GM21737 (cell line): Measurements from ENCODE around the gene PRR36.

Experiments
- ATAC-seq: cut with Tn5 transposase; IDR thresholded peaks from one replicate; pipeline ENCODE4 v1.9.1; 2021; ENCODE audit warnings: mild to moderate bottlenecking, moderate library complexity; ENCODE audit not compliant: unreplicated experiment

Gene PRR36

DNA sequence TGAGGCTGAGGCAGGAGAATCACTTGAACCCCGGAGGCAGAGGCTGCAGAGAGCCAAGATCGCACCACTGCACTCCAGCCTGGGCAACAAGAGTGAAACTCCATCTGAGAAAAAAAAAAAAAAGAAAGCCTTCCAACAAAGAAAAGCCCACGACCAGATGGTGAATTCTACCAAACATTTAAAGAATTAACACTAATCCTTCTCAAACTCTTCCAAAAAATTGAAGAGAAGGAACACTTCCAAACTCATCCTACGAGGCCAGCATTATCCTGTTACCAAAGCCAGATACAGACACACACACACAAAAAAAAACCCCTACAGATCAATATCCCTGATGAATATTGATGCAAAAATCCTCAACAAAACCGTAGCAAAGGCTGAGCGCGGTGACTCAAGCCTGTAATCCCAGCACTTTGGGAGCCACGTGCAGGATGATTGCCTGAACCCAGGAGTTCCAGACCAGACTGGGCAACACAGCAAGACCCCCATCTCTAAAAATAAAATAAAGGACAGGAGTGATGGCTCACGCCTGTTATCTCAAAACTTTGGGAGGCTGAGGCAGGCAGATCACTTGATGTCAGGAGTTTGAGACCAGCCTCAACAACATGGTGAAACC, 50.4 kb downstream of the PRR36 start:
- ATAC-seq = no peak

DNA sequence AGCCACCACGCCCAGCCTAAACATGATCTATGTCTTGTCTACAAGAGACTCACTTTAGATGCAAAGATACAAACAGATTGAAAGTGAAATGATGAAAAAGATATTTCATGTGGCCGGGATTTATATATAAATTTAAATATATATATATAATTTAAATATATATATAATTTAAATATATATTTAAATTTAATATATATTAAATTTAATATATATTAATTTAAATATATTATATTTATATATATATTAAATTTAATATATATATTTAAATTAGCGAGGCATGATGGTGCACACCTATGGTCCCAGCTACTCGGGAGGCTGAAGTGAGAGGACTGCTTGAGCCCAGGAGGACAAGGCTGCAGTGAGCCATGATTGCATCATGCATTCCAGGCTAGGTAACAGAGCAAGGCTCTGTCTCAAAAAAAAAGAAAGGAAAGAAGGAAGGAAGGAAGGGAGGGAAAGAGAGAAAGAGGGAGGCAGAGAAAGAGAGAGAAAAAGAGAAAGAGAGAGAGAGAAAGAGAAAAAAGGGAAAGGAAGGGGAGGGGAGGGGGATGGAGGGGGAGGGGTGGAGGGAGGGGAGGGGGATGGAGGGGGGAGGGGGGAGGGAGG, 51.2 kb downstream of the PRR36 start:
- no peak for ATAC-seq

DNA sequence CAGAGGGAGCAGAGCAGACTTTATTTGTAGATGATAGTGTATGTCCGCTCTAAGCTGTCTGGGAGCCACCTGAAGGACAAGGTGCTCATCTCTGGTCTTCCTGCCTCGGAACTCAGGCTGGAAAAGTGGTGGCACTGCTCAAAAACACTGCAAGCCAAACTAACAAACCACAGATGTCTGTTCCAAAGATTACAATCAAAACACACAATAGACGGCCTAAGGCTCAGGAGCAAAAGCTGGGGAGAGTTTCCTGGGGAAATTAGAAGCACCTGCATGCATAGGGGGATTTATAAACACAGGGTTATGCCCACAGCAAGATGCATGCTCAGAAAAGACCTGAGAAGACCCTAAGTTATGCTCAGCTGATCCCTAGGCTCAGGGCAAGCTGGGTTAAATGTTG, 53.6 kb downstream of the PRR36 start:
- ATAC-seq = no peak

DNA sequence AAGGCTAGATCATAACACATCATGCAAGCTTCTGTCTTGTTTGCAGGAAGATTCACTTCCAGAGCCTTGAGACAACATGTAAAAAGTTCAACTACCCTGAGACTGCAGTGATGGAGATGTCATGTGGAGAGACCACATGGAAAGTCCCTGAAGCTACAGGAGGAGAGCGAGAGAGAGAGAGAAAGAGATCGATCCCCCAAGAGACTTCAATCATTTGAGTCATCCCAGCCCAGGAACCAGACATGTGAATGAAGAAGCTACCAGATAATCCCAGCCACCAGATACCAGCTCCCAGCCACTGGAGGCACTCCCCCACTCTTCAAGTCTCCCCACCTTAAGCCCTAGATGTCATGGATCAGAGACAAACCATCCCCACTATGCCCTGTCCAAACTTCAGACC, 54.9 kb downstream of the PRR36 start:
- ATAC-seq = no peak

DNA sequence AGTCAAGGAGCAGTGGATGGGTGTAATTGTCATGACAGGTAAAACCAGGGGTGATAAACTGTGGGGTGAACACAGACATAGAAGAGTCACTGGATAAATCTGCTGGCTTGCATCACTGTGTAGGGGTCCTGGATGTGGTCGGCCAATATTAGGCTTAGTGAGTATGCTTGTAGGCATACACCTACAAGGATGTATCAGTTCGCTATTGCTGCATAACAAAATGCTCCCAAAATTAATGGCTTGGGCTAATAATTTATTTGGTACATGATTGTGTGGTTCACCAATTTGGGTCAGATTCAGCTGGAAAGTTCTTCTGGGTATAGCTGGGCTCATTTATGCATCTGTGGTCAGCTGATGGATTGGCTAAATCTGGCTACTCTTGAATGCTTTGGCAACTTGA, 55.4 kb downstream of the PRR36 start:
- ATAC-seq = no peak
